ENCODE measurements around the gene SFXN3.

The SFXN3 gene

DNA sequence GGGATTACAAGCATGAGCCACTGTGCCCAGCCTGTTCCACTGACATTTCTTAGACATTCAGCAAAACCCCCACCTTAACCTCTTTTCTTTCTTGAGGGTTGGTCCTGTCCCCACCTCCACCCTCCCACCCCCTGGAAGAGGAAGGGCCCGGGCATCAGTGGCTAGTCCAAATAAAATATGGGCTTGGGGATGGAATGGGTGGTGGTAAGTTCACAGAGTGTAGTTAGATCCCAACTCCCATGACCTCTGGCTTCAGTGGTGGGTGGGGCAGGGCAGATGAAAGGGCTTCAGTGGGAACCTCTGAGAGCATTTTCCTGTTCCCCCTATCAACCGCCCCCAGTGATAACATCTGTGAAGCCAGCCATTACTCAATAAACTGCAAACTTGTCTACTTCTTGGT is 9.8 kb downstream of the SFXN3 start:
- Histone ChIP-seq H3K4me3 (replicated peaks; ENCODE audit: low read depth, low read length) (no peak overlapping the region), H3K27me3 (replicated peaks; ENCODE audit: control insufficient read depth, insufficient read depth, low read length) (no peaks in the 10 kb centered on the region), H3K36me3 (ENCODE audit: control insufficient read depth, insufficient read depth, low read length) (no peaks in the 10 kb centered on the region)
- no peak for DNase-seq (ENCODE audit: extremely low read depth, insufficient read length)
- TF ChIP-seq, protein P1, sequence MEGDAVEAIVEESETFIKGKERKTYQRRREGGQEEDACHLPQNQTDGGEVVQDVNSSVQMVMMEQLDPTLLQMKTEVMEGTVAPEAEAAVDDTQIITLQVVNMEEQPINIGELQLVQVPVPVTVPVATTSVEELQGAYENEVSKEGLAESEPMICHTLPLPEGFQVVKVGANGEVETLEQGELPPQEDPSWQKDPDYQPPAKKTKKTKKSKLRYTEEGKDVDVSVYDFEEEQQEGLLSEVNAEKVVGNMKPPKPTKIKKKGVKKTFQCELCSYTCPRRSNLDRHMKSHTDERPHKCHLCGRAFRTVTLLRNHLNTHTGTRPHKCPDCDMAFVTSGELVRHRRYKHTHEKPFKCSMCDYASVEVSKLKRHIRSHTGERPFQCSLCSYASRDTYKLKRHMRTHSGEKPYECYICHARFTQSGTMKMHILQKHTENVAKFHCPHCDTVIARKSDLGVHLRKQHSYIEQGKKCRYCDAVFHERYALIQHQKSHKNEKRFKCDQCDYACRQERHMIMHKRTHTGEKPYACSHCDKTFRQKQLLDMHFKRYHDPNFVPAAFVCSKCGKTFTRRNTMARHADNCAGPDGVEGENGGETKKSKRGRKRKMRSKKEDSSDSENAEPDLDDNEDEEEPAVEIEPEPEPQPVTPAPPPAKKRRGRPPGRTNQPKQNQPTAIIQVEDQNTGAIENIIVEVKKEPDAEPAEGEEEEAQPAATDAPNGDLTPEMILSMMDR (IDR thresholded peaks at IDR 0.05; ENCODE audit: insufficient read depth, low read length, poor library complexity, severe bottlenecking): no peak

DNA sequence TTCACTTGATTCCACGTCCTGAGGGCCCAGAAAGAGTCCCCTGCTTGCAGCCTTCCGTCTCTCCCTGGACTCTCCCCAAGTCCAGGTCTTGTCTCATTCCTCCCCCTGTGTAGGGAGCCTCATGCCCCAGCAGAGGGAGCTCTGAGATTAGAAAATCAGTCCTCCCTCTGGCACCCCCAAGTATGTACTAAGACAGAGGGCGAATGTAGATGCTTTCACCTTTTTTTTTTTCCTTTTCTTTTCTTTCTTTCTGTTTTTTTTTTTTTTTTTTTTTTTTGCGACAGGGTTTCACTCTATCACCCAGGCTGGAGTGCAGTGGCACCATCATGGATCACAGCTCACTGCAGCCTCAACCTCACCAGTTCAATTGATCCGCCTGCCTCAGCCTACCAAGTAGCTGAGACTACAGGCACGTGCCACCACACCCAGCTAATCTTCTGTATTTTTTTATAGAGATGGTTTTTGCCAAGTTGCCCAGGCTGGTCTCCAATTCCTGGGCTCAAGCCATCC is 10.3 kb downstream of the SFXN3 start:
- H3K36me3 ChIP-seq (ENCODE audit: control insufficient read depth, insufficient read depth, low read length): no peaks in the 10 kb centered on the region
- DNase-seq (ENCODE audit: extremely low read depth, insufficient read length): no peak
- TF ChIP-seq, protein P1 (IDR thresholded peaks at IDR 0.05; ENCODE audit: insufficient read depth, low read length, poor library complexity, severe bottlenecking): peak; percentile 84
- no peak overlapping the region for H3K4me3 ChIP-seq (replicated peaks; ENCODE audit: low read depth, low read length)
- H3K27me3 ChIP-seq (replicated peaks; ENCODE audit: control insufficient read depth, insufficient read depth, low read length): no peaks in the 10 kb centered on the region

DNA sequence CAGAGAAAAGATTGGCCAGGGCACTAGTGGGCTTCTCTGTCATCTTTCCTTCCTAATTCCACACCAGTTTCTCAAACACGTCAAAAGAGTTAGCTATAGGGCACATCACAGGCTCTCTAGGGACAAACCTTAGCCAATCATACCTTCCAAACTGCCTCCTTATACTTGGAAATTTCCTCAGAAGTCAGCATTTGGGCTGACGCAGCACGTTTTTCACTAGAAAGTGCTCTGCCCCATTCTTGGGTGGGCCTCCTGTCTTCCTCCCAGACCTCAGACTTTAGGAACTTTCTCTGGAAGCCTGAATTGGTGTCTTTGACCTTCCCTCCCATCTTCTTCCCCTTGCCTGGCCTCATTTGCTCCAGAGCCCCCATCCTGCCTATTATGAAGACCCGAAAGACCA is 11.1 kb downstream of the SFXN3 start:
- no peak for DNase-seq (ENCODE audit: extremely low read depth, insufficient read length)
- TF ChIP-seq, protein P1 (IDR thresholded peaks at IDR 0.05; ENCODE audit: insufficient read depth, low read length, poor library complexity, severe bottlenecking): no peak
- Histone ChIP-seq H3K36me3 (ENCODE audit: control insufficient read depth, insufficient read depth, low read length) (no peaks in the 10 kb centered on the region), H3K4me3 (replicated peaks; ENCODE audit: low read depth, low read length) (no peak overlapping the region), H3K27me3 (replicated peaks; ENCODE audit: control insufficient read depth, insufficient read depth, low read length) (no peaks in the 10 kb centered on the region)

DNA sequence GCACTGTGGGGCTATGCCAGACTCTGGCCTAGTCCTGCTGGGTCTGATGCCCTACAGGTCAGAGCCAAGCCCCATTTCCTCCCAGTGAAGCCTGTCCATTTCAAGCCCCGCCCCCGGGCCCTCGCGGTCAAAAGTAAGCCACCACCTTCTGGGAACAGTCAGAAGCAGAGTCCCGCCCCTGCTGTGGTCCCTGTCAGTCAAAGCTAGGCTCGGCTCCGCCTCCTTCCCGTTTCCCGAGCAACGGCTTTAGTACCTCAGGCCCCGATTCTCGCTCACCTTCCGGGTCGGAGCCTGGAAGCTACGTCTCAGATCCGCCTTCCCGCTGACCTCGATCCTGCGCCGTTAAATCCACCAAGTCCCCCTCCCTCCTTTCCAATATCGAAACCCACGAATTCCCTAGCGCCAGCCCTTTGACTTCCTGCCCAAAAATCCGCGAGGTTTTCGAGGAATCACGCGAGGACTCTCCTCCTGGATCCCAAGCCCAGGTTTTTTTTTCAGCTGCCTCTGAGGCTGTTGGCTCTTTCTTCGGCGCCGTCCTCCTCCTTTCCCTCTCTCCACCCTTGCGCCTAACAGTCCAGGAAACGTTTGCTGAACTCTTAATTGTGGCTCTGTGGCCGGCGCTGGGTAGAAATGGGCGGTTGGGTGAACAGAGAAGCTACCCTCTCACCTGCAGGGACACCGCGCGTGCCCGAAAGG is 11.8 kb downstream of the SFXN3 start:
- TF ChIP-seq, protein P1 (IDR thresholded peaks at IDR 0.05; ENCODE audit: insufficient read depth, low read length, poor library complexity, severe bottlenecking): no peak
- peak; percentile 89 for DNase-seq (ENCODE audit: extremely low read depth, insufficient read length)
- Histone ChIP-seq H3K4me3 (replicated peaks; ENCODE audit: low read depth, low read length) (peak overlapping the region; percentile 65), H3K36me3 (ENCODE audit: control insufficient read depth, insufficient read depth, low read length) (no peaks in the 10 kb centered on the region), H3K27me3 (replicated peaks; ENCODE audit: control insufficient read depth, insufficient read depth, low read length) (no peaks in the 10 kb centered on the region)

DNA sequence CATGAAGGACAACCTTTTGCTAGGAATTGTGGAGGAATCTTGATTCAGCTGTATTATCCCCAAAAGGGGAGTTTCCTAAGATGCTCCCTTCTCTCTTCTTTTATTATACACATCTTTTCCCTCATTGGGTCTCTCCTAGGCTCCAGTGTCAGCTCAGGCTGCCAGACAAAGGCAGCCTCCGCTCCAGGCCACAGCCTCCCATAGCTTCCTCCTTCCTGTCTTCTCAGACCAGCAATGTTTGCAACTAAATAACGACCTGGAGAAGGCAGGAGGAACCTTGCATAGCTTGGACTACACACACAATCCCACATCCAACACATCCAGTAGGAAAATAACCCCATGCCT is 12.3 kb downstream of the SFXN3 start:
- no peaks in the 10 kb centered on the region for H3K27me3 ChIP-seq (replicated peaks; ENCODE audit: control insufficient read depth, insufficient read depth, low read length)
- no peak for DNase-seq (ENCODE audit: extremely low read depth, insufficient read length)

More for the DNA sequence above, 12.3 kb downstream of the SFXN3 start:
- peak overlapping the region; percentile 65 for H3K4me3 ChIP-seq (replicated peaks; ENCODE audit: low read depth, low read length)
- TF ChIP-seq, protein P1 (IDR thresholded peaks at IDR 0.05; ENCODE audit: insufficient read depth, low read length, poor library complexity, severe bottlenecking): no peak
- no peaks in the 10 kb centered on the region for H3K36me3 ChIP-seq (ENCODE audit: control insufficient read depth, insufficient read depth, low read length)

All from GM06990 (cell line).